GM12878 (cell line): Measurements from ENCODE around the gene ITSN1.

ENCODE experiments used
- CBX5 ChIP-seq: sonication (generic); IDR thresholded peaks from 2 replicates; pipeline ENCODE4 v1.6.1; 2016; ENCODE audit warnings: low read depth, moderate library complexity, mild to moderate bottlenecking, inconsistent platforms
- CREB1 ChIP-seq: IDR thresholded peaks from 2 replicates; pipeline ENCODE4 v1.6.1; 2012; ENCODE audit warnings: low read depth, mild to moderate bottlenecking, inconsistent platforms
- EGR1 ChIP-seq, 2 experiments: IDR thresholded peaks; 1 replicate in 1 of 2; 2 replicates in 1 of 2; pipeline ENCODE4 v1.6.1; 2011 to 2012; ENCODE audit warnings: low read depth in 2 of 2, low read length in 2 of 2, borderline replicate concordance in 1 of 2, mild to moderate bottlenecking in 1 of 2, moderate library complexity in 1 of 2
- EP300 ChIP-seq, 2 experiments: fragments of 150-350 bp in 1 of 2; IDR thresholded peaks; 2 replicates each; pipeline ENCODE4 v1.6.1; 2011 to 2012; ENCODE audit warnings: low read depth in 2 of 2, low read length in 2 of 2, borderline replicate concordance in 1 of 2, improper control_type of control experiment in 1 of 2, inconsistent platforms in 1 of 2; ENCODE audit not compliant: control insufficient read depth in 1 of 2
- JUND ChIP-seq: IDR thresholded peaks from 2 replicates; pipeline ENCODE4 v1.6.1; 2012; ENCODE audit warnings: low read depth, mild to moderate bottlenecking, low read length, improper control_type of control experiment, moderate library complexity
- NFYB ChIP-seq: IDR thresholded peaks from 2 replicates; pipeline ENCODE4 v1.6.1; 2011; ENCODE audit warnings: low read depth, mild to moderate bottlenecking, low read length, improper control_type of control experiment, moderate library complexity; ENCODE audit not compliant: insufficient read depth
- POLR2A ChIP-seq: IDR thresholded peaks from 2 replicates; pipeline ENCODE4 v1.6.1; 2011; ENCODE audit warnings: low read depth, mild to moderate bottlenecking, low read length
- POLR2AphosphoS5 ChIP-seq: IDR thresholded peaks from 2 replicates; pipeline ENCODE4 v1.6.1; 2011; ENCODE audit warnings: mild to moderate bottlenecking, low read length, inconsistent platforms
- RAD51 ChIP-seq: fragments of 450-650 bp; IDR thresholded peaks from 2 replicates; pipeline ENCODE4 v1.6.1; 2016; ENCODE audit warnings: moderate library complexity, mild to moderate bottlenecking, inconsistent platforms
- RCOR1 ChIP-seq: conservative IDR thresholded peaks from 2 replicates; pipeline ENCODE4 v1.6.1; 2012; ENCODE audit warnings: low read depth, low read length, improper control_type of control experiment
- SPI1 ChIP-seq: IDR thresholded peaks from 2 replicates; pipeline ENCODE4 v1.6.1; 2011; ENCODE audit warnings: low read depth, mild to moderate bottlenecking, low read length, moderate library complexity, borderline replicate concordance; ENCODE audit not compliant: insufficient read depth
- TF ChIP-seq, protein P1 (sequence below): fragments of 450-650 bp; IDR thresholded peaks from 2 replicates; pipeline ENCODE4 v1.6.1; 2017; ENCODE audit warnings: antibody characterized with exemption, mild to moderate bottlenecking, moderate library complexity

DNA sequence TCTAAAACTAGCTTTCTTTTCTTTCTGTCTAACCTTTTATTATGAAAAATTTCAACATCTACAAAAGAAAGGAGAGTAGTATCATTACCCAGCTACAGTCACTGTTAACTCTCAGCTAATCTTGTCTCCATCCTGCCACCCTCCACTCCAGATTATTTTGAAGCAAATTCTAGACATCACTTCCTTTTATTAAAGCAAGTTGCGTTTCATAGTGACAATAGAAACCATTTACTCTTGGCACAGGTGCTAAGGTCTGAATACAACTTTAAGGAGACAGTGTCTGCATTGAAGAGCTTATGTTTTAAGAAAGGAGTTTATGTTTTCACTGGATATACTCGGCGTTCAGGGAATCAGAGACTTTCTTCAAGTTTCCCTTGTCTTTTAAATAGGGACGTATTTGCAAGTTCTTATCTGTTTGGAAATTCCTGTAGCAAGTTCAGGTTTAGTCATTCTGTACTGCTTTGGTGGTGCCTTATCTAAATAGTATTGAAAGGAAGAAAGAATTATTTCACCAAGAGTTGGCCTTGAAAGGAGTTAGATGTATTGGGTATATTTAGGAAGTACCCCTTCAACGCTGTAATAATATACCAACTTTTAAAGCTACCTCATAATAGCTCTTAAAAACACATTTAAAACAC is 42.7 kb downstream of the ITSN1 start:
- TF ChIP-seq RAD51 (no peak), CBX5 (no peak), NFYB (no peak), RCOR1 (no peak), SPI1 (peak; percentile 56; the same call in 1 of the 2 replicates), POLR2AphosphoS5 (no peak), POLR2A (no peak), EP300 (IDR thresholded peaks at IDR 0.05; ENCODE audit: borderline replicate concordance in 1 of 2, control insufficient read depth in 1 of 2, low read depth in 2 of 2, low read length in 2 of 2) (no peak), CREB1 (no peak), JUND (no peak), EGR1 (IDR thresholded peaks at IDR 0.05; ENCODE audit: borderline replicate concordance in 1 of 2, low read depth in 2 of 2, low read length in 2 of 2) (no peak)
- TF ChIP-seq, protein P1, sequence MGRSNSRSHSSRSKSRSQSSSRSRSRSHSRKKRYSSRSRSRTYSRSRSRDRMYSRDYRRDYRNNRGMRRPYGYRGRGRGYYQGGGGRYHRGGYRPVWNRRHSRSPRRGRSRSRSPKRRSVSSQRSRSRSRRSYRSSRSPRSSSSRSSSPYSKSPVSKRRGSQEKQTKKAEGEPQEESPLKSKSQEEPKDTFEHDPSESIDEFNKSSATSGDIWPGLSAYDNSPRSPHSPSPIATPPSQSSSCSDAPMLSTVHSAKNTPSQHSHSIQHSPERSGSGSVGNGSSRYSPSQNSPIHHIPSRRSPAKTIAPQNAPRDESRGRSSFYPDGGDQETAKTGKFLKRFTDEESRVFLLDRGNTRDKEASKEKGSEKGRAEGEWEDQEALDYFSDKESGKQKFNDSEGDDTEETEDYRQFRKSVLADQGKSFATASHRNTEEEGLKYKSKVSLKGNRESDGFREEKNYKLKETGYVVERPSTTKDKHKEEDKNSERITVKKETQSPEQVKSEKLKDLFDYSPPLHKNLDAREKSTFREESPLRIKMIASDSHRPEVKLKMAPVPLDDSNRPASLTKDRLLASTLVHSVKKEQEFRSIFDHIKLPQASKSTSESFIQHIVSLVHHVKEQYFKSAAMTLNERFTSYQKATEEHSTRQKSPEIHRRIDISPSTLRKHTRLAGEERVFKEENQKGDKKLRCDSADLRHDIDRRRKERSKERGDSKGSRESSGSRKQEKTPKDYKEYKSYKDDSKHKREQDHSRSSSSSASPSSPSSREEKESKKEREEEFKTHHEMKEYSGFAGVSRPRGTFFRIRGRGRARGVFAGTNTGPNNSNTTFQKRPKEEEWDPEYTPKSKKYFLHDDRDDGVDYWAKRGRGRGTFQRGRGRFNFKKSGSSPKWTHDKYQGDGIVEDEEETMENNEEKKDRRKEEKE = no peak
